Measurements from ENCODE around the gene CFAP69. TPM values are rescaled to one million over a fixed set of nuclear protein-coding genes. Genes with fewer than 3 reads are reported as not detected.

The CFAP69 gene
- total RNA-seq, 1 experiment from 2014 or later: 4.1 TPM

- no peak overlapping the region for H3K4me2 ChIP-seq (ENCODE audit: low read length)
- no peak overlapping the region for H3K9ac ChIP-seq (ENCODE audit: low read length)
- DNase-seq (ENCODE audit: low read depth, low spot score): no peak
- no peaks in the 10 kb centered on the region for H3K9me3 ChIP-seq (ENCODE audit: control insufficient read depth in 1 of 2, insufficient read depth in 1 of 2, low read depth in 1 of 2, low read length in 2 of 2)
- H3K36me3 ChIP-seq (ENCODE audit: control insufficient read depth in 1 of 2, insufficient read depth in 2 of 2, low read length in 2 of 2): no peaks in the 10 kb centered on the region
- no peaks in the 10 kb centered on the region for H3K9me2 ChIP-seq (ENCODE audit: insufficient read depth)
- no peak overlapping the region for H3K4me3 ChIP-seq (replicated peaks in 1 of 2; ENCODE audit: low read depth in 1 of 2, low read length in 2 of 2)
- no peak for ATAC-seq
- no peak overlapping the region for H2AFZ ChIP-seq (ENCODE audit: low read depth, low read length, poor library complexity, severe bottlenecking)
- no peaks in the 10 kb centered on the region for H3K27me3 ChIP-seq (ENCODE audit: insufficient read depth, low read length)
- intact Hi-C loops (cut with micrococcal nuclease): loop anchor here (5.0 kb wide), 1 partner anchor 158 kb away; no protein-coding TSS in a partner anchor
- ChIA-PET CTCF (no interaction called here), RAD21 (ENCODE audit: low non-redundant PET in 1 of 2, low total read pairs in 2 of 2, uncharacterized antibody in 2 of 2, unreplicated experiment in 2 of 2) (no interaction called here), POLR2A (no interaction called here)
- no peak overlapping the region for H3K27ac ChIP-seq (ENCODE audit: low read depth, low read length)
- no peaks in the 10 kb centered on the region for H3K79me2 ChIP-seq (ENCODE audit: insufficient read depth, low read length)
- TF ChIP-seq EZH2 (IDR thresholded peaks at IDR 0.05) (no peak), POLR2A (IDR thresholded peaks at IDR 0.05; ENCODE audit: borderline replicate concordance, extremely low read depth, insufficient read depth, insufficient read length) (no peak), ATF3 (IDR thresholded peaks at IDR 0.05) (no peak), REST (IDR thresholded peaks at IDR 0.05; ENCODE audit: low read depth) (no peak), FOSL1 (IDR thresholded peaks at IDR 0.05; ENCODE audit: low read depth) (no peak), JUND (IDR thresholded peaks at IDR 0.05) (no peak)
- no TSS peak for BruUV-seq (replicated peaks)
- no peaks in the 10 kb centered on the region for H3K4me1 ChIP-seq (ENCODE audit: control insufficient read depth in 1 of 2, insufficient read depth in 2 of 2, low read length in 2 of 2)
- H4K20me1 ChIP-seq (ENCODE audit: insufficient read depth): no peaks in the 10 kb centered on the region
Observed at GRCh38 chr7:90269163-90269562, 24.2 kb downstream of the CFAP69 start.
